Heart left ventricle (tissue), 16 donors: ENCODE results near the gene C1orf50. TPM values are rescaled to one million over a fixed set of nuclear protein-coding genes. Genes with fewer than 3 reads are reported as not detected.

Source experiments
- ATAC-seq, 4 donors: fragments of 200-7000 bp; cut with Tn5 transposase; one replicate each; pipeline ENCODE4 v1.9.1; 2020 to 2022; ENCODE audit warnings: moderate library complexity in 4 of 4, mild to moderate bottlenecking in 3 of 4, moderate number of reproducible peaks in 1 of 4
- DNase-seq, 5 donors: peaks; one replicate each; pipeline ENCODE4 v3.0.0-alpha.2; 2020
- H3K27ac ChIP-seq, 12 donors: fragments of 200-600 bp; sonication (generic) in 4 of 12; one replicate each; pipeline versions ENCODE4 v1.5.0 to v1.8.0; 2016 to 2022; ENCODE audit warnings: mild to moderate bottlenecking in 2 of 12
- H3K27me3 ChIP-seq, 9 donors: fragments of 200-600 bp; sonication (generic) in 2 of 9; one replicate each; pipeline versions ENCODE4 v1.5.1 to v1.8.0; 2016 to 2022; ENCODE audit warnings: mild to moderate bottlenecking in 3 of 9
- H3K36me3 ChIP-seq, 9 donors: fragments of 200-600 bp; sonication (generic) in 2 of 9; one replicate each; pipeline versions ENCODE4 v1.5.0 to v1.8.0; 2018 to 2022; ENCODE audit warnings: mild to moderate bottlenecking in 2 of 9
- H3K4me1 ChIP-seq, 12 donors: fragments of 200-600 bp; sonication (generic) in 4 of 12; one replicate each; pipeline versions ENCODE4 v1.5.0 to v1.8.0; 2016 to 2022; ENCODE audit warnings: mild to moderate bottlenecking in 3 of 12
- H3K4me3 ChIP-seq, 12 donors: fragments of 200-600 bp; sonication (generic) in 4 of 12; one replicate each; pipeline versions ENCODE4 v1.5.0 to v1.8.0; 2017 to 2022; ENCODE audit warnings: mild to moderate bottlenecking in 9 of 12, moderate library complexity in 4 of 12
- H3K9me3 ChIP-seq, 12 donors: fragments of 200-600 bp; sonication (generic) in 4 of 12; one replicate each; pipeline versions ENCODE4 v1.5.0 to v1.8.0; 2016 to 2022; ENCODE audit warnings: mild to moderate bottlenecking in 1 of 12
- POLR2A ChIP-seq, 2 donors: fragments of 450-650 bp; IDR thresholded peaks; one replicate each; pipeline ENCODE4 v1.6.1; 2017; ENCODE audit warnings: antibody characterized with exemption in 2 of 2, mild to moderate bottlenecking in 2 of 2, moderate library complexity in 2 of 2
- WGBS, 4 donors: extraction: QIAGEN DNeasy Blood & Tissue Kit in 2 of 4; methylation state at CpG; one replicate each; pipeline versions ENCODE4 v1.1.5 to v1.1.7; 2013 to 2018; 5-methylcytosine and 5-hydroxymethylcytosine counted together
- intact Hi-C, 10 donors: fragments of 100-400 bp; cut with DNase I; formaldehyde crosslinking; loops; one replicate each; pipeline versions ENCODE4 v1.11.1 to v1.14.2; 2022
- polyA plus RNA-seq, 2 donors: library from polyadenylated mRNA; stranded (reverse); fragments of 200-250 nt; gene quantifications; one replicate each; pipeline ENCODE4 v1.2.3, GENCODE V29; 2013
- total RNA-seq, 9 donors: library from RNA; depleted of rRNA in 2 of 9; stranded (reverse); fragments of >200 nt in 2 of 9; fragmentation: NEBNext Ultra II Directional in 3 of 9; extraction: Animal tissue kit (Norgen Biotek cat#: 25700) in 3 of 9; gene quantifications; one replicate each; pipeline versions ENCODE4 v1.1.0 to v1.2.4, GENCODE V29; 2016 to 2023
- TF ChIP-seq, protein P1 (sequence below), 12 donors: fragments of 200-600 bp; sonication (generic) in 4 of 12; IDR thresholded peaks; one replicate each; pipeline versions ENCODE4 v1.5.0 to v1.8.0; 2018 to 2022; ENCODE audit warnings: antibody characterized with exemption in 12 of 12, mild to moderate bottlenecking in 5 of 12
- donor health status: ischemic (EF 13 %, LVEDD 7.1; RV severe dilation, severe dysfunction).
- donor health status: healthy with polysubstance abuse.
- donor health status: DM: no; HTN: yes; CAD: no.
- donor health status: DM: no; HTN: no; CAD: no.
- donor health status: ischemic (EF 25% LVEDD 6.9; RV normal size, moderate dysfunction).
- donor health status: ischemic (EF 25% LVEDD 5.7; RV mildly dilated, moderate dysfunction).
- donor health status: healthy.
- donor health status: DM: yes; HTN: yes; CAD: no.
- donor health status: ischemic (EF 35%, LVEDD 5.7; RV mildly dilated, moderate dysfunction).
- donor health status: nonischemic (EF 11% LVEDD 7.7; RV severe dilation, severe dysfunction).
- donor health status: DM: yes; HTN: yes; CAD: no.
- donor health status: PGD.
- donor health status: ischemic (EF 29% LVEDD 5.4; RV normal size, mild dysfunction).
- donor health status: nonischemic (EF 23%, LVEDD 6.1; RV moderate dilation, normal function).

Gene C1orf50
- total and polyA plus RNA-seq, 11 donors, result 3.0 to 9.2 (median 5.6) TPM

DNA sequence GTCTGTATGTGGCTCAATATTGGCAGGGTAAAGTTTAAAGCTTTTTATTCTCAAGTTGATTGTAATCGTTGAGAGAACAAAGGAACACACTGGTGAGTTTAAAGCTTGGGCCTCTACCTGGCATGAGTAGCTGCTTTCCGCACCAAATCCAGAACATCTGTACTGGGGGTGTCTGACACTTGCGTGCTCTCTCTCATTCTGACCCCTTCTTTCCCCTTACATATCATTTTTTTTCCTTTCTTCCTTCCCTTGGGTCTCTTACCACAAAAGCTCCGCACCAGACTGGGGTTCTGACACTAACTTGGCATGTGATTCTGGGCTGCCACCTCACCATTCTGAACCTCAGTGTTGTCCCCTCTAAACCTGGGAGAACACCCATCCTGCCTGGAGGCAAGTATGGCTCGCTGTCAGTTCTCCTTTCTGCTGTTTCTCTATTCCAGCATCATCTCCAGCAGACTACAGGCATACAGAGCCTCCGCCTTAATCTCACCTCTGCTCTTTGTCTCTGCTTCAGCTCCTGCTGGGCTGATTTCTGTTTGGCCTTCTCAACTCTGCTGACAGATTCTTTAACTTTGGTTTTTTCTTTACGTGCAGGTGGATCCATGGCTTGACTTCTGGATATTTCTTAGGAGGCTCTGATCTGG lies 49.0 kb downstream of the C1orf50 start:
- Histone ChIP-seq H3K9me3 (no peaks in the 10 kb centered on the region), H3K4me3 (peak overlapping the region; percentile 44 to 92 (median 78)), H3K27me3 (no peaks in the 10 kb centered on the region), H3K4me1 (peaks cover 0 to 27% (median 17%) of the 10 kb centered on the region in 12 donors), H3K36me3 (peaks cover 0 to 20% (median 5%) of the 10 kb centered on the region in 9 donors), H3K27ac (peak overlapping the region; percentile 93 to 100 (median 98))
- intact Hi-C loops, result loop anchor here in 2 of 10 donors (2.0 to 5.0 kb wide), 2 partner anchors 31 to 49 kb away; partner anchors contain the start of genes C1orf50 (in 1 of the 2), P3H1 (in 1 of the 2) and ZNF691 (in 1 of the 2)
- WGBS, 4 donors, result 24 to 44% (median 36%) methylated on average over 7 of the region's 7 CpGs
- ATAC-seq (peak in 1 of 4 donors; percentile 3), DNase-seq (no peak)
- TF ChIP-seq, protein P1, sequence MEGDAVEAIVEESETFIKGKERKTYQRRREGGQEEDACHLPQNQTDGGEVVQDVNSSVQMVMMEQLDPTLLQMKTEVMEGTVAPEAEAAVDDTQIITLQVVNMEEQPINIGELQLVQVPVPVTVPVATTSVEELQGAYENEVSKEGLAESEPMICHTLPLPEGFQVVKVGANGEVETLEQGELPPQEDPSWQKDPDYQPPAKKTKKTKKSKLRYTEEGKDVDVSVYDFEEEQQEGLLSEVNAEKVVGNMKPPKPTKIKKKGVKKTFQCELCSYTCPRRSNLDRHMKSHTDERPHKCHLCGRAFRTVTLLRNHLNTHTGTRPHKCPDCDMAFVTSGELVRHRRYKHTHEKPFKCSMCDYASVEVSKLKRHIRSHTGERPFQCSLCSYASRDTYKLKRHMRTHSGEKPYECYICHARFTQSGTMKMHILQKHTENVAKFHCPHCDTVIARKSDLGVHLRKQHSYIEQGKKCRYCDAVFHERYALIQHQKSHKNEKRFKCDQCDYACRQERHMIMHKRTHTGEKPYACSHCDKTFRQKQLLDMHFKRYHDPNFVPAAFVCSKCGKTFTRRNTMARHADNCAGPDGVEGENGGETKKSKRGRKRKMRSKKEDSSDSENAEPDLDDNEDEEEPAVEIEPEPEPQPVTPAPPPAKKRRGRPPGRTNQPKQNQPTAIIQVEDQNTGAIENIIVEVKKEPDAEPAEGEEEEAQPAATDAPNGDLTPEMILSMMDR (IDR thresholded peaks at IDR 0.05), result no peak
- TF ChIP-seq POLR2A (IDR thresholded peaks at IDR 0.05), result no peak

DNA sequence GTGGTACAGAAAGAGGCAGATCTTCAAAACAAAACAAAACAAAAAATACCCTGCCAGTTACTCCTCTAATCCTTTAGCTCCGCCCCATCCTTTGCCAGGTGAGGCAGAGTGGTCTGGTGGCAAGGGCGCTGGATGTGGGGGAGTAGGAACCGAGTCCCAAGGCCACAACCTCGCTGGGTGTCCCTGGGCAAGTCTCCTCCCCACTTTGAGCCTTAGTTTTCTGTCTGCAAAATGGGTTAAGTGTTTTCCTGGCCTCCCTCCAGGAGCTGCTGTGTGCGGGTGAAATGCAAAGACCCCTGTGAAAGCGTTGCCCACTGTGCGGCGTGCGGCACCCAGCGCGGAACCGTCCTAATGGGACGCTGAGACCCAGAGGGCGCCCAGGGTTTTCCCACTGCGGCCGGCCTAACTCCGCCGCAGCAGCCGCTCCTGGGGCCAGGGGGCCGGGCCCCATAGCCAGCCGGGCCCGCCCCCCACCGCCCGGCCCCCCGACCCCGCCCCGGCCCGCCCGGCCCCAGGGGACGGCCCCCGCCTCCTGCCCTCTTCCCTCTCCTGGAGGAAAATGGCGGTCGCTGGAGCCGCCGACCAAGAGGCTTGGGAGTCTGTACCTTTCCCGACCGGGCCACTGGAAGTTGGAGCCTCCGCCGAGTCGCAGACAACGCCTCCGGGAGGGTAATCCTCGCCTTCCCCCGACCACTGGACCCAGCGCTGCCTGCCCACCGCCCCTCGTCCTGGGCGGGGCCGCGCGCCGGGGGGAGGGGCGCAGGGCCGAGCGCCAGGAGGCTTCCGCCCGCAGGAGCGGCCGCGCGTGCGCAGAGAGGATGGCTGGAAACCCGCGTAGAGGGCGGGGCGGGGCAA lies 49.8 kb downstream of the C1orf50 start, which contains the start of the genes ERMAP and SVBP:
ERMAP (plus strand) TSS at position 538 of the 855 bp plus-strand sequence. CDS start 13,327 bp downstream, outside the sequence.
SVBP (minus strand) TSS at position 813 of the 855 bp plus-strand sequence. CDS start 853 bp downstream, outside the sequence.
- peaks cover 0 to 27% (median 17%) of the 10 kb centered on the region in 12 donors for H3K4me1 ChIP-seq
- DNase-seq (peak; percentile 93 to 98 (median 94)), ATAC-seq (peak; percentile 90 to 99 (median 98))
- peak within 1 kb of the TSS; percentile 93 to 100 (median 98) for H3K27ac ChIP-seq
- TF ChIP-seq POLR2A (IDR thresholded peaks at IDR 0.05), result peak in 1 of 2 donors; percentile 49
- TF ChIP-seq, protein P1 (IDR thresholded peaks at IDR 0.05), result peak in 2 of 12 donors; percentile 16 to 17
- H3K36me3 ChIP-seq, result peaks cover 0 to 20% (median 0%) of the 10 kb centered on the region in 9 donors
- 1 to 3% (median 2%) methylated on average over 19 to 66 of the region's 66 CpGs for WGBS, 4 donors
- peak within 1 kb of the TSS; percentile 44 to 92 (median 78) for H3K4me3 ChIP-seq
- intact Hi-C loops, result loop anchor here in 3 of 10 donors (1.0 to 5.0 kb wide), 4 partner anchors 29 to 50 kb away; partner anchors contain the start of genes C1orf50 (in 2 of the 3), P3H1 (in 2 of the 3) and ZNF691 (in 2 of the 3)
- H3K27me3 ChIP-seq, result no peaks in the 10 kb centered on the region
- H3K9me3 ChIP-seq, result no peaks in the 10 kb centered on the region

DNA sequence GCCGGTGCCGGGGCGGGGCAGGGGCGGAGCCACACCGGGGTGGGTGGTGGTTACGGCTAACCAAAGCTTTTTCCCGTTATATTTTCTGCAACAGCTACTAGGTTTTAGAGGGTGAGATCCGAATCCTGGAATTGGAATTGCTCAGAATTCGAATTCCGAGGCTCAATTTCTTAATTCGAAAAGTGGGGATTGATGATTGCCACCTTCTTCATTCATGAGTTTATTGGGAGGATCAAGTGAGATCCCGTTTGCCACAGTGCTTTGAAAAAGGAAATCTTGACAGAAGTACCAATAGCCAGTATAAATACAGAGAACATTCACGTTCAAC lies 50.4 kb downstream of the C1orf50 start:
- TF ChIP-seq, protein P1 (IDR thresholded peaks at IDR 0.05), result no peak
- no peak for TF ChIP-seq POLR2A (IDR thresholded peaks at IDR 0.05)
- H3K4me1 ChIP-seq, result peaks cover 0 to 31% (median 17%) of the 10 kb centered on the region in 12 donors
- H3K9me3 ChIP-seq, result no peaks in the 10 kb centered on the region
- H3K27me3 ChIP-seq, result no peaks in the 10 kb centered on the region
- peaks cover 0 to 19% (median 0%) of the 10 kb centered on the region in 9 donors for H3K36me3 ChIP-seq
- no peak for DNase-seq
- WGBS, 4 donors, result 0 to 1% (median 1%) methylated on average over 13 of the region's 13 CpGs
- H3K4me3 ChIP-seq, result peak overlapping the region; percentile 44 to 92 (median 78)
- intact Hi-C loops, result loop anchor here in 3 of 10 donors (1.0 to 5.0 kb wide), 4 partner anchors 29 to 50 kb away; partner anchors contain the start of genes C1orf50 (in 2 of the 3), P3H1 (in 2 of the 3) and ZNF691 (in 2 of the 3)
- peak overlapping the region in 10 of 12 donors; percentile 94 to 99 (median 98) for H3K27ac ChIP-seq
- ATAC-seq, result no peak
